ENCODE measurements around the gene CX3CL1.
"Not testable (repeated sequence)": the region's sequence is repeated elsewhere in the genome, so short reads cannot be mapped to it uniquely, and the experiment has no call there.

The CX3CL1 gene

DNA sequence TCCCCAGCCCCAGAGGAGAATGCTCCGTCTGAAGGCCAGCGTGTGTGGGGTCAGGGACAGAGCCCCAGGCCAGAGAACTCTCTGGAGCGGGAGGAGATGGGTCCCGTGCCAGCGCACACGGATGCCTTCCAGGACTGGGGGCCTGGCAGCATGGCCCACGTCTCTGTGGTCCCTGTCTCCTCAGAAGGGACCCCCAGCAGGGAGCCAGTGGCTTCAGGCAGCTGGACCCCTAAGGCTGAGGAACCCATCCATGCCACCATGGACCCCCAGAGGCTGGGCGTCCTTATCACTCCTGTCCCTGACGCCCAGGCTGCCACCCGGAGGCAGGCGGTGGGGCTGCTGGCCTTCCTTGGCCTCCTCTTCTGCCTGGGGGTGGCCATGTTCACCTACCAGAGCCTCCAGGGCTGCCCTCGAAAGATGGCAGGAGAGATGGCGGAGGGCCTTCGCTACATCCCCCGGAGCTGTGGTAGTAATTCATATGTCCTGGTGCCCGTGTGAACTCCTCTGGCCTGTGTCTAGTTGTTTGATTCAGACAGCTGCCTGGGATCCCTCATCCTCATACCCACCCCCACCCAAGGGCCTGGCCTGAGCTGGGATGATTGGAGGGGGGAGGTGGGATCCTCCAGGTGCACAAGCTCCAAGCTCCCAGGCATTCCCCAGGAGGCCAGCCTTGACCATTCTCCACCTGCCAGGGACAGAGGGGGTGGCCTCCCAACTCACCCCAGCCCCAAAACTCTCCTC is 10.4 kb downstream of the CX3CL1 start:
- DNase-seq (ENCODE audit: low spot score): no peak

- peak; percentile 8 for DNase-seq (ENCODE audit: low spot score)
These were observed 11.3 kb downstream of the CX3CL1 start for GRCh38 chr16:57383276-57384247.

- no peak for DNase-seq (ENCODE audit: low spot score)
These were observed 12.2 kb downstream of the CX3CL1 start for GRCh38 chr16:57384248-57385070.

- no peak for DNase-seq (ENCODE audit: low spot score)
These were observed 12.8 kb downstream of the CX3CL1 start for GRCh38 chr16:57385083-57385482.

GRCh38 chr16:57386381-57386951 is 14.2 kb downstream of the CX3CL1 start:
- DNase-seq (ENCODE audit: low spot score): no peak

- no peak for DNase-seq (ENCODE audit: low spot score)
These were observed 15.5 kb downstream of the CX3CL1 start for GRCh38 chr16:57387598-57388354.

- no peak for DNase-seq (ENCODE audit: low spot score)
These were observed 16.2 kb downstream of the CX3CL1 start for GRCh38 chr16:57388359-57389086.

DNA sequence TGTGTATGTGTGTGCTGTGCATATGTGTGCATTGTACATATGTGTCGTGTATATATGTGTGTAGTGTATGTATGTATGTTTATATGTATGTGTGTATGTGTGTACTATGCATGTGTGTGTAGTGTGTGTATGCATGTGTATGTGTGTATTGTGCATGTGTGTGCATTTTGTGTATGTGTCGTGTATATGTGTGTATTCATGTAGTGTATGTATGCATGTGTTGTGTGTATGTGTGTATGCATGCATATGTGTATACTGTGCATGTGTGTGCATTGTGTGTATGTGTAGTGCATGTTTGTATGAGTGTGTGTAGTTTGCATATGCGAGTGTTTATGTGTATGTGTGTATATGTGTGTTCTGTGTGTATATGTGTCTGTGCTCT is 16.8 kb downstream of the CX3CL1 start:
- no peak for DNase-seq (ENCODE audit: low spot score)

DNA sequence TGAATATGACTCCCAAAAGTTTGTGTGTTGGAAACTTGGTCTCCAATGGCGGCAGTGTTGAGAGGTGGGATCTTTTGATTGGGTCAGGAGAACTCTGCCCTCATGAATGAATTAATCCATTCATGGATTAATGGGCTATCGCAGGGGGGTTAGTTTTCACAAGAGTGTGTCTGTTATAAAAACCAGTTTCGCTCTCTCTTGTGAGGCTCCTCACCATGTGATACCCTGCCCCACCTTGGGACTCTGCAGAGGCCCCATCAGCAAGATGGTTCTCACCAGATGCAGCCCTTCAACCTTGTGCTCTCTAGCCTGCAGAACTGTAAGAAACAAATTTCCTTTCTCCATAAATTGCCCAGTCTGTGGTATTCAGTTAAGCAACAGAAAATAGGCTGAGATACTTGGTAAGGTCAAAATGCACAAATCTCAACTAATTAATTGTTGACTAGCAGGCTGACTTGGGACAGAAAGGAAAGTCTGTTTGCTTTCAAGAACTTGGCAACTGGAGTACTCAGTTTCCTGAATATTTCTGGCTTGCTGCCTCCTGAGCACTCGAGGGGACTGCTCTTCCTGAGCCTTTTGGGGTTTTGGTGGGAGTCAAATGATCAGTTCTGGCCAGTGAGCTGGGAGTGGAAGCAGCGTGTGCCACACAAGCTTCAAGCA is 18.5 kb downstream of the CX3CL1 start:
- no peak for DNase-seq (ENCODE audit: low spot score)

- DNase-seq (ENCODE audit: low spot score): no peak
These were observed 19.0 kb downstream of the CX3CL1 start for GRCh38 chr16:57391300-57391699.

GRCh38 chr16:57391708-57392107 is 19.4 kb downstream of the CX3CL1 start:
- no peak for DNase-seq (ENCODE audit: low spot score)

GRCh38 chr16:57392694-57393093 is 20.4 kb downstream of the CX3CL1 start:
- DNase-seq (ENCODE audit: low spot score): no peak

GRCh38 chr16:57394444-57394843 is 22.2 kb downstream of the CX3CL1 start:
- DNase-seq (ENCODE audit: low spot score): peak; percentile 28

DNA sequence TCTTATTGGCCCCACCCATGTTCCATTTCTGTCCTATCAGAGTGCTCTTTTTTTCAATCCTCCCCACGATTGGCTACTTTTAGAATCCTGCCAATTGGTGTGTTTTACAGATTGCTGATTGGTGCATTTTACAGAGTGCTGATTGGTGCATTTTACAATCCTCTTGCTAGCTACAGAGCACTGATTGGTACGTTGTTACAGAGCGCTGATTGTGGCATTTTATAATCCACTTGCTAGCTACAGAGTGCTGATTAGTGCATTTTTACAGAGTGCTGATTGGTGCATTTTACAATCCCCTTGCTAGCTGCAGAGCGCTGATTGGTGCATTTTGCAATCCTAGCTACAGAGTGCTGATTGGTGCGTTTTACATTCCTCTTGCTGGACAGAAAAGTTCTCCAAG is 22.7 kb downstream of the CX3CL1 start:
- no peak for DNase-seq (ENCODE audit: low spot score)

- no peak for DNase-seq (ENCODE audit: low spot score)
These were observed 24.5 kb downstream of the CX3CL1 start for GRCh38 chr16:57396786-57397185.

DNA sequence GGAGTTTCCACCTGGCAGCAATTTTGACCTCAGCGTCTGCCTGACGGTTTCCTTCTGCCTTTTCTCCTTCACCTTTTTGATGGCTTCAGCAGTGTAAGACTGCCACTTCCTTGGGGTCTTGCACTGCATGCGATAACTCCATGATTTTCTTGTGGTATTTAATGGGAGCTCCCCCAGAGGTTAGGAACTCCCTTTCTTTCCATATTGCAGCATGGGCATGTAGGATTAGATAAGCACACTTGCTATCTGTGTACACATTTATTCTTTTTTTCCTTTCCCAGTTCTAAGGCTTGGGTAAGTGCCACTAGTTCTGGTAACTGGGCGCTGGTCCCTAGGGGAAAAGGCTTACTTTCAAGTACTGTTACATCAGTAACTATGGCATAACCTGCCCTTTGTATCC is 25.2 kb downstream of the CX3CL1 start:
- DNase-seq (ENCODE audit: low spot score): not testable (repeated sequence)

DNA sequence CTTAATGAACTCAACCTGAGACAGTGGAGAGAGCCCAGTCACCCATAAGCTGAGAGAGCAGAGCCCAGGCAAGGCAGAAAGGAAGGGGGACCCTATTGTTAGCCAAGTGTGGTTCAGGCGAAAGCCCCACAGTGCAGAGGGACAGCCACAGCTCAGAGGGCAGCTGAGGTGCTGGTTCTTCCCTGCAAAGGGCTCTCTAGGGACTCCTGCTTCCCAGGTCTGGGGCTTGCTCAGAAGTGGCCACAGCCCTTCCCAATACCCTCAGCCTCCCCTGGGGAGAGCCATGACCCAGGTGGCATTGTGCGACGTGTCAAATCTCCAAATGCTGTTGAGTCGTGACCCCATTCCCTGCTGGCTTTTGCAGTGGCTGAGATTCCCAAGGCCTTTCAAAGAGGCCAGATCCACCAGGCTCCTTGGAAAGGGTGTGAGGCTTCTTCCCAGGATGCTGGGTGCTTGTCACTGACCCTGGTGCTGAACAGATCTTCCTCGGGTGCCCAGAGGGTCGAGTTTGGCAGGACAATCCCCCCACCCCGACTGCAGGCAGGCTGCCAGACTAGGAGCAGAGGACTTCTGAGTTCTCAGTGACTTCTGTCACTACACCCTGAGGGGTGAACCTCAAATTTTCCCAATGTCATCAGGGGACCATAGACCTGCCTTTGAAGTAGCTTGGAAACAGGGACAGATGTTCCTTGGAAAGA is 29.8 kb downstream of the CX3CL1 start:
- DNase-seq (ENCODE audit: low spot score): no peak

GRCh38 chr16:57403965-57404817 is 31.9 kb downstream of the CX3CL1 start, which contains the start of gene CCL17:
TSS of gene CCL17 (plus strand) at chr16:57404767. CDS start at chr16:57413933, 9,166 bp downstream.
- DNase-seq (ENCODE audit: low spot score): no peak

Measured in LoVo (cell line).